HepG2 (cell line): ENCODE data around the gene C1GALT1C1. TPM values are rescaled to one million over a fixed set of nuclear protein-coding genes. Genes with fewer than 3 reads are reported as not detected.

ENCODE experiments used
- AKAP8 ChIP-seq: sonication (generic); formaldehyde crosslinking; IDR thresholded peaks from 2 replicates; pipeline ENCODE4 v1.5.1; 2020; ENCODE audit warnings: mild to moderate bottlenecking, missing genetic modification reagents
- HDAC1 ChIP-seq: sonication (generic); formaldehyde crosslinking; IDR thresholded peaks from 2 replicates; pipeline ENCODE4 v1.5.1; 2020; ENCODE audit warnings: mild to moderate bottlenecking, missing genetic modification reagents
- MBD4 ChIP-seq: IDR thresholded peaks from 2 replicates; pipeline ENCODE4 v1.6.1; 2012; ENCODE audit warnings: low read length, inconsistent platforms, borderline replicate concordance
- THYN1 ChIP-seq: sonication (generic); formaldehyde crosslinking; IDR thresholded peaks from 2 replicates; pipeline ENCODE4 v1.8.1; 2023; ENCODE audit warnings: low read depth, mild to moderate bottlenecking, moderate library complexity, missing genetic modification reagents, borderline replicate concordance
- ZNF263 ChIP-seq: sonication (generic); formaldehyde crosslinking; IDR thresholded peaks from 2 replicates; pipeline ENCODE4 v1.4.0; 2020; ENCODE audit warnings: missing genetic modification reagents
- ZNF547 ChIP-seq: sonication (generic); formaldehyde crosslinking; IDR thresholded peaks from 2 replicates; pipeline ENCODE4 v1.5.1; 2020; ENCODE audit warnings: mild to moderate bottlenecking, missing genetic modification reagents
- ZNF841 ChIP-seq: sonication (generic); formaldehyde crosslinking; IDR thresholded peaks from 2 replicates; pipeline ENCODE4 v1.8.1; 2023; ENCODE audit warnings: missing genetic modification reagents, borderline replicate concordance
- ZZZ3 ChIP-seq: sonication (generic); formaldehyde crosslinking; IDR thresholded peaks from 2 replicates; pipeline ENCODE4 v1.4.0; 2020; ENCODE audit warnings: missing genetic modification reagents, mild to moderate bottlenecking, borderline replicate concordance
- polyA plus RNA-seq, 8 experiments: library from polyadenylated mRNA; depleted of rRNA in 3 of 8; stranded (reverse) in 7 of 8; unstranded in 1 of 8; fragments of >200 nt; fragmentation: Illumina TruSeq in 4 of 8; extraction: Trizol in 4 of 8; gene quantifications; 2 replicates each; pipeline versions ENCODE4 v1.2.1 to v1.2.3, GENCODE V29; 2011 to 2016; ENCODE audit warnings: low read depth in 4 of 8, missing spikeins in 1 of 8, mixed read lengths in 1 of 8; ENCODE audit not compliant: insufficient read depth in 1 of 8
- total RNA-seq, 5 experiments: library from RNA; depleted of rRNA; stranded (reverse); fragments of >200 nt; fragmentation: Illumina TruSeq; extraction: Trizol; gene quantifications; 2 replicates each; pipeline ENCODE4 v1.2.3, GENCODE V29; 2016; ENCODE audit warnings: low read depth in 1 of 5
- TF ChIP-seq, protein P1 (sequence below): sonication (generic); formaldehyde crosslinking; IDR thresholded peaks from 2 replicates; pipeline ENCODE4 v1.4.0; 2020; ENCODE audit warnings: missing genetic modification reagents
- TF ChIP-seq, protein P2 (sequence below): sonication (generic); formaldehyde crosslinking; IDR thresholded peaks from 2 replicates; pipeline ENCODE4 v1.8.0; 2022; ENCODE audit warnings: missing genetic modification reagents, mild to moderate bottlenecking, borderline replicate concordance
- TF ChIP-seq, protein P3 (sequence below): sonication (generic); formaldehyde crosslinking; IDR thresholded peaks from 2 replicates; pipeline ENCODE4 v1.4.0; 2020; ENCODE audit warnings: missing genetic modification reagents
- TF ChIP-seq, protein P4 (sequence below): sonication (generic); formaldehyde crosslinking; IDR thresholded peaks from 2 replicates; pipeline ENCODE4 v1.5.0; 2020; ENCODE audit warnings: missing genetic modification reagents
- TF ChIP-seq, protein P5 (sequence below): sonication (generic); formaldehyde crosslinking; IDR thresholded peaks from 2 replicates; pipeline ENCODE4 v1.5.1; 2020; ENCODE audit warnings: mild to moderate bottlenecking, missing genetic modification reagents, moderate library complexity

C1GALT1C1 gene
- total and polyA plus RNA-seq, 2 of the 13 experiments (the other 11 are each of a cell fraction or from before 2014, with no cell fraction given) = 26.3 to 31.9 TPM

DNA sequence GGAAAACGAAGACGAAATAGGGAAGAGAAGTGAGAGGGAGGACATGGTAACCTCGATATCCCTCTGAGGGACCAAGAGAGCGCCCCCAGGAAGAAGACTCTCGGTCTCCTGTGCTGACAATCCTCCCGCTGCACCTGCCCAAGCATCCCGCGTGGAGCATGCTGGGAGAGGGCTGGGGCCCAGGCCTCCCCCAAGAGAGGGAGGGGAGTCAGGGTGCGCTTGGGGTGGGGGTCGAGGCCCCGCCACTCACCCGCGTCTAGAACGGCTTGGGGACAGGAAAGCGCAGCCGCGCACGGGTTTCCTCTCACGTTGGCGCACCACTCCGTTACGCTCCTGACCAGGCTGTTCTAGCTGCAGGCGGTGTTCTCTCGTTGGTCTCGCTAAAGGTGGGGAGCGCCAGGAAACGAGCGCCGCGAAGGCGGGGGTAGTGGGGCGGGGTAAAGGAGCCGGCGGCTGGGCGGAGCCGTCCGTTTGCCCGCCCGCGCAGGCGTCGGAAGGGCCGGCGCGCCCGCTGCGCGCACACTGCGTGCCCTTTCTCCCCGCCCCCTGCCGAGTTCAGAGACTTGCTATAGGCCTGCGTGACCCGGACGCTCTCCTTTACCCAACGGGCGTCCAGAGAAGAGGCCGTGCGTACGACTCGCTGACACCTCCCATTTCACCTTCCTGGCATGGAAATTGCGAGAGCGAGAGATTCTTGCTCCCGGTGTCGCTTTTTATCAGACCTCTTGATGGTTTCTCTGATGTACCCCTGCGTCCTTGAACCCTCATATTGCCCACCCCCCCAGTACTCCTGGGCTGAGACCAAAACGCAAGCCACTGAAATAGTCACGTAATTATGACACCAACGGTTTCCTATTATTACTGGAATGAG lies at the start of gene C1GALT1C1 (continued):
- TF ChIP-seq, protein P1, sequence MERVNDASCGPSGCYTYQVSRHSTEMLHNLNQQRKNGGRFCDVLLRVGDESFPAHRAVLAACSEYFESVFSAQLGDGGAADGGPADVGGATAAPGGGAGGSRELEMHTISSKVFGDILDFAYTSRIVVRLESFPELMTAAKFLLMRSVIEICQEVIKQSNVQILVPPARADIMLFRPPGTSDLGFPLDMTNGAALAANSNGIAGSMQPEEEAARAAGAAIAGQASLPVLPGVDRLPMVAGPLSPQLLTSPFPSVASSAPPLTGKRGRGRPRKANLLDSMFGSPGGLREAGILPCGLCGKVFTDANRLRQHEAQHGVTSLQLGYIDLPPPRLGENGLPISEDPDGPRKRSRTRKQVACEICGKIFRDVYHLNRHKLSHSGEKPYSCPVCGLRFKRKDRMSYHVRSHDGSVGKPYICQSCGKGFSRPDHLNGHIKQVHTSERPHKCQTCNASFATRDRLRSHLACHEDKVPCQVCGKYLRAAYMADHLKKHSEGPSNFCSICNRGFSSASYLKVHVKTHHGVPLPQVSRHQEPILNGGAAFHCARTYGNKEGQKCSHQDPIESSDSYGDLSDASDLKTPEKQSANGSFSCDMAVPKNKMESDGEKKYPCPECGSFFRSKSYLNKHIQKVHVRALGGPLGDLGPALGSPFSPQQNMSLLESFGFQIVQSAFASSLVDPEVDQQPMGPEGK (CRISPR knock-in tag) = peak; percentile 90
- TF ChIP-seq, protein P2, sequence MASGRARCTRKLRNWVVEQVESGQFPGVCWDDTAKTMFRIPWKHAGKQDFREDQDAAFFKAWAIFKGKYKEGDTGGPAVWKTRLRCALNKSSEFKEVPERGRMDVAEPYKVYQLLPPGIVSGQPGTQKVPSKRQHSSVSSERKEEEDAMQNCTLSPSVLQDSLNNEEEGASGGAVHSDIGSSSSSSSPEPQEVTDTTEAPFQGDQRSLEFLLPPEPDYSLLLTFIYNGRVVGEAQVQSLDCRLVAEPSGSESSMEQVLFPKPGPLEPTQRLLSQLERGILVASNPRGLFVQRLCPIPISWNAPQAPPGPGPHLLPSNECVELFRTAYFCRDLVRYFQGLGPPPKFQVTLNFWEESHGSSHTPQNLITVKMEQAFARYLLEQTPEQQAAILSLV (CRISPR knock-in tag) = no peak
- TF ChIP-seq ZNF263 (CRISPR knock-in tag) (no peak), HDAC1 (CRISPR knock-in tag) (peak; percentile 63), MBD4 (no peak), ZNF841 (CRISPR knock-in tag) (no peak), ZNF547 (CRISPR knock-in tag) (no peak), AKAP8 (CRISPR knock-in tag) (no peak), ZZZ3 (CRISPR knock-in tag) (peak; percentile 34; the same call in 1 of the 2 replicates), THYN1 (CRISPR knock-in tag) (no peak)
- TF ChIP-seq, protein P3, sequence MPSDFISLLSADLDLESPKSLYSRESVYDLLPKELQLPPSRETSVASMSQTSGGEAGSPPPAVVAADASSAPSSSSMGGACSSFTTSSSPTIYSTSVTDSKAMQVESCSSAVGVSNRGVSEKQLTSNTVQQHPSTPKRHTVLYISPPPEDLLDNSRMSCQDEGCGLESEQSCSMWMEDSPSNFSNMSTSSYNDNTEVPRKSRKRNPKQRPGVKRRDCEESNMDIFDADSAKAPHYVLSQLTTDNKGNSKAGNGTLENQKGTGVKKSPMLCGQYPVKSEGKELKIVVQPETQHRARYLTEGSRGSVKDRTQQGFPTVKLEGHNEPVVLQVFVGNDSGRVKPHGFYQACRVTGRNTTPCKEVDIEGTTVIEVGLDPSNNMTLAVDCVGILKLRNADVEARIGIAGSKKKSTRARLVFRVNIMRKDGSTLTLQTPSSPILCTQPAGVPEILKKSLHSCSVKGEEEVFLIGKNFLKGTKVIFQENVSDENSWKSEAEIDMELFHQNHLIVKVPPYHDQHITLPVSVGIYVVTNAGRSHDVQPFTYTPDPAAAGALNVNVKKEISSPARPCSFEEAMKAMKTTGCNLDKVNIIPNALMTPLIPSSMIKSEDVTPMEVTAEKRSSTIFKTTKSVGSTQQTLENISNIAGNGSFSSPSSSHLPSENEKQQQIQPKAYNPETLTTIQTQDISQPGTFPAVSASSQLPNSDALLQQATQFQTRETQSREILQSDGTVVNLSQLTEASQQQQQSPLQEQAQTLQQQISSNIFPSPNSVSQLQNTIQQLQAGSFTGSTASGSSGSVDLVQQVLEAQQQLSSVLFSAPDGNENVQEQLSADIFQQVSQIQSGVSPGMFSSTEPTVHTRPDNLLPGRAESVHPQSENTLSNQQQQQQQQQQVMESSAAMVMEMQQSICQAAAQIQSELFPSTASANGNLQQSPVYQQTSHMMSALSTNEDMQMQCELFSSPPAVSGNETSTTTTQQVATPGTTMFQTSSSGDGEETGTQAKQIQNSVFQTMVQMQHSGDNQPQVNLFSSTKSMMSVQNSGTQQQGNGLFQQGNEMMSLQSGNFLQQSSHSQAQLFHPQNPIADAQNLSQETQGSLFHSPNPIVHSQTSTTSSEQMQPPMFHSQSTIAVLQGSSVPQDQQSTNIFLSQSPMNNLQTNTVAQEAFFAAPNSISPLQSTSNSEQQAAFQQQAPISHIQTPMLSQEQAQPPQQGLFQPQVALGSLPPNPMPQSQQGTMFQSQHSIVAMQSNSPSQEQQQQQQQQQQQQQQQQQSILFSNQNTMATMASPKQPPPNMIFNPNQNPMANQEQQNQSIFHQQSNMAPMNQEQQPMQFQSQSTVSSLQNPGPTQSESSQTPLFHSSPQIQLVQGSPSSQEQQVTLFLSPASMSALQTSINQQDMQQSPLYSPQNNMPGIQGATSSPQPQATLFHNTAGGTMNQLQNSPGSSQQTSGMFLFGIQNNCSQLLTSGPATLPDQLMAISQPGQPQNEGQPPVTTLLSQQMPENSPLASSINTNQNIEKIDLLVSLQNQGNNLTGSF = no peak
- TF ChIP-seq, protein P4, sequence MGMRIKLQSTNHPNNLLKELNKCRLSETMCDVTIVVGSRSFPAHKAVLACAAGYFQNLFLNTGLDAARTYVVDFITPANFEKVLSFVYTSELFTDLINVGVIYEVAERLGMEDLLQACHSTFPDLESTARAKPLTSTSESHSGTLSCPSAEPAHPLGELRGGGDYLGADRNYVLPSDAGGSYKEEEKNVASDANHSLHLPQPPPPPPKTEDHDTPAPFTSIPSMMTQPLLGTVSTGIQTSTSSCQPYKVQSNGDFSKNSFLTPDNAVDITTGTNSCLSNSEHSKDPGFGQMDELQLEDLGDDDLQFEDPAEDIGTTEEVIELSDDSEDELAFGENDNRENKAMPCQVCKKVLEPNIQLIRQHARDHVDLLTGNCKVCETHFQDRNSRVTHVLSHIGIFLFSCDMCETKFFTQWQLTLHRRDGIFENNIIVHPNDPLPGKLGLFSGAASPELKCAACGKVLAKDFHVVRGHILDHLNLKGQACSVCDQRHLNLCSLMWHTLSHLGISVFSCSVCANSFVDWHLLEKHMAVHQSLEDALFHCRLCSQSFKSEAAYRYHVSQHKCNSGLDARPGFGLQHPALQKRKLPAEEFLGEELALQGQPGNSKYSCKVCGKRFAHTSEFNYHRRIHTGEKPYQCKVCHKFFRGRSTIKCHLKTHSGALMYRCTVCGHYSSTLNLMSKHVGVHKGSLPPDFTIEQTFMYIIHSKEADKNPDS (CRISPR knock-in tag) = no peak
- TF ChIP-seq, protein P5, sequence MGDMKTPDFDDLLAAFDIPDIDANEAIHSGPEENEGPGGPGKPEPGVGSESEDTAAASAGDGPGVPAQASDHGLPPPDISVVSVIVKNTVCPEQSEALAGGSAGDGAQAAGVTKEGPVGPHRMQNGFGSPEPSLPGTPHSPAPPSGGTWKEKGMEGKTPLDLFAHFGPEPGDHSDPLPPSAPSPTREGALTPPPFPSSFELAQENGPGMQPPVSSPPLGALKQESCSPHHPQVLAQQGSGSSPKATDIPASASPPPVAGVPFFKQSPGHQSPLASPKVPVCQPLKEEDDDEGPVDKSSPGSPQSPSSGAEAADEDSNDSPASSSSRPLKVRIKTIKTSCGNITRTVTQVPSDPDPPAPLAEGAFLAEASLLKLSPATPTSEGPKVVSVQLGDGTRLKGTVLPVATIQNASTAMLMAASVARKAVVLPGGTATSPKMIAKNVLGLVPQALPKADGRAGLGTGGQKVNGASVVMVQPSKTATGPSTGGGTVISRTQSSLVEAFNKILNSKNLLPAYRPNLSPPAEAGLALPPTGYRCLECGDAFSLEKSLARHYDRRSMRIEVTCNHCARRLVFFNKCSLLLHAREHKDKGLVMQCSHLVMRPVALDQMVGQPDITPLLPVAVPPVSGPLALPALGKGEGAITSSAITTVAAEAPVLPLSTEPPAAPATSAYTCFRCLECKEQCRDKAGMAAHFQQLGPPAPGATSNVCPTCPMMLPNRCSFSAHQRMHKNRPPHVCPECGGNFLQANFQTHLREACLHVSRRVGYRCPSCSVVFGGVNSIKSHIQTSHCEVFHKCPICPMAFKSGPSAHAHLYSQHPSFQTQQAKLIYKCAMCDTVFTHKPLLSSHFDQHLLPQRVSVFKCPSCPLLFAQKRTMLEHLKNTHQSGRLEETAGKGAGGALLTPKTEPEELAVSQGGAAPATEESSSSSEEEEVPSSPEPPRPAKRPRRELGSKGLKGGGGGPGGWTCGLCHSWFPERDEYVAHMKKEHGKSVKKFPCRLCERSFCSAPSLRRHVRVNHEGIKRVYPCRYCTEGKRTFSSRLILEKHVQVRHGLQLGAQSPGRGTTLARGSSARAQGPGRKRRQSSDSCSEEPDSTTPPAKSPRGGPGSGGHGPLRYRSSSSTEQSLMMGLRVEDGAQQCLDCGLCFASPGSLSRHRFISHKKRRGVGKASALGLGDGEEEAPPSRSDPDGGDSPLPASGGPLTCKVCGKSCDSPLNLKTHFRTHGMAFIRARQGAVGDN (CRISPR knock-in tag) = peak; percentile 96
